Measurements from ENCODE around the gene PRIMPOL.

GRCh38 chr4:184657144-184657543 is 7.6 kb downstream of the PRIMPOL start:
- TF ChIP-seq CTCF (conservative IDR thresholded peaks at IDR 0.05) (no peak), EZH2 (IDR thresholded peaks at IDR 0.05; ENCODE audit: low read depth) (no peak)
